GM12872 (cell line): ENCODE results near the gene SPRED3.

Source experiments
- TF ChIP-seq, protein P1 (sequence below): IDR thresholded peaks from 3 replicates; pipeline ENCODE4 v1.5.1; 2011; ENCODE audit warnings: low read depth, mild to moderate bottlenecking, low read length, moderate library complexity; ENCODE audit not compliant: insufficient read depth

The SPRED3 gene

DNA sequence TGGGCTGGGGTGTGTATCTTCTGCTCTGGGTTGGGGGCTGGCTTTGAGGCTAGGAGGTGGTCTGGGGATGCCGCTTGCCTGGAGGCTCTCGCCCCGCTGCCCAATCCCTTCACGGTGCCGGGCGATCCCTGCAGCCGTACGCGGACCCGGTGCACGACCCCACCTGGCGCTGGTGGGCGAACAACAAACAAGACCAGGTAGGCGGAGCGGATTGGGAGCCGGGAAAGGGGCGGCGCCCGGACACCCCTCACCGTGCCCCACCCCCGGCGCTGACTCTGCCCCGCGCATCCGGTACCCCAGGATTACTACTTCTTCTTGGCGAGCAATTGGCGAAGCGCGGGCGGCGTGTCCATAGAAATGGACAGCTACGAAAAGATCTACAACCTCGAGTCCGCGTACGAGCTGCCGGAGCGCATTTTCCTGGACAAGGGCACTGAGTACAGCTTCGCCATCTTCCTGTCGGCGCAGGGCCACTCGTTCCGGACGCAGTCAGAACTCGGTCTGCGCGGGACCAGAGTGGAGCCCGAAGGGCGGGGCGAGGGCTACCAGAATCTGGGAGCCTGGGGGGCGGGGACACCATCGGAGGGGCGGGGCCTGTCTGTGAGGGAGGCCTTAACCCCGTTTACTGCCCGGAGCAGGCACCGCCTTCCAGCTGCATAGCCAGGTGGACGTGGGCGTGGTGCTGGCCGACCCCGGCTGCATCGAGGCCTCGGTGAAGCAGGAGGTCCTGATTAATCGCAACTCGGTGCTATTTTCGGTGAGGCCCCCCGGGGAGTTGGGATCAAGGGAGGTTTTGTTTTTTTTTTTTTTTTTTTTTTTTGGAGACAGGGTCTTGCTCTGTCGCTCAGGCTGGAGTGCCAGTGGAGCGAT lies 26.2 kb upstream of the SPRED3 start:
- TF ChIP-seq, protein P1, sequence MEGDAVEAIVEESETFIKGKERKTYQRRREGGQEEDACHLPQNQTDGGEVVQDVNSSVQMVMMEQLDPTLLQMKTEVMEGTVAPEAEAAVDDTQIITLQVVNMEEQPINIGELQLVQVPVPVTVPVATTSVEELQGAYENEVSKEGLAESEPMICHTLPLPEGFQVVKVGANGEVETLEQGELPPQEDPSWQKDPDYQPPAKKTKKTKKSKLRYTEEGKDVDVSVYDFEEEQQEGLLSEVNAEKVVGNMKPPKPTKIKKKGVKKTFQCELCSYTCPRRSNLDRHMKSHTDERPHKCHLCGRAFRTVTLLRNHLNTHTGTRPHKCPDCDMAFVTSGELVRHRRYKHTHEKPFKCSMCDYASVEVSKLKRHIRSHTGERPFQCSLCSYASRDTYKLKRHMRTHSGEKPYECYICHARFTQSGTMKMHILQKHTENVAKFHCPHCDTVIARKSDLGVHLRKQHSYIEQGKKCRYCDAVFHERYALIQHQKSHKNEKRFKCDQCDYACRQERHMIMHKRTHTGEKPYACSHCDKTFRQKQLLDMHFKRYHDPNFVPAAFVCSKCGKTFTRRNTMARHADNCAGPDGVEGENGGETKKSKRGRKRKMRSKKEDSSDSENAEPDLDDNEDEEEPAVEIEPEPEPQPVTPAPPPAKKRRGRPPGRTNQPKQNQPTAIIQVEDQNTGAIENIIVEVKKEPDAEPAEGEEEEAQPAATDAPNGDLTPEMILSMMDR: no peak

GRCh38 chr19:38367041-38367440 lies 21.5 kb upstream of the SPRED3 start:
- TF ChIP-seq, protein P1: no peak

- TF ChIP-seq, protein P1: no peak
Observed at GRCh38 chr19:38369584-38369983, 18.9 kb upstream of the SPRED3 start.

DNA sequence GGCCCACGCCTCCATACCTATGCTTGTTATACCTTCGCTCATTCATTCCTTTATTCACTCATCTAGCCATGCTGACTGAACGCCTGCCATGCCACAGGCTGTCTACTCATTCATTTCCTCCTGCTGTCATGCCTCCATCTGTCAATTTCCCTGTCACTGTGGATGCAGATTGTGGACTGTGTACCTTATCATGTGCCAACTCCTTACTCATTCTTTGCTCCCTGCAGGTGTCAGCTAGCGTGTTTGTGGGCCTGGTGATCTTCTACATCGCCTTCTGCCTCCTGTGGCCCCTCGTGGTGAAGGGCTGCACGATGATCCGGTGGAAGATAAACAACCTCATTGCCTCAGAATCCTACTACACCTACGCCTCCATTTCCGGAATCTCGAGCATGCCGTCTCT lies 18.2 kb upstream of the SPRED3 start:
- TF ChIP-seq, protein P1: no peak

GRCh38 chr19:38371081-38371480 lies 17.4 kb upstream of the SPRED3 start:
- TF ChIP-seq, protein P1: no peak

GRCh38 chr19:38373907-38374331 lies 14.6 kb upstream of the SPRED3 start:
- TF ChIP-seq, protein P1: no peak

DNA sequence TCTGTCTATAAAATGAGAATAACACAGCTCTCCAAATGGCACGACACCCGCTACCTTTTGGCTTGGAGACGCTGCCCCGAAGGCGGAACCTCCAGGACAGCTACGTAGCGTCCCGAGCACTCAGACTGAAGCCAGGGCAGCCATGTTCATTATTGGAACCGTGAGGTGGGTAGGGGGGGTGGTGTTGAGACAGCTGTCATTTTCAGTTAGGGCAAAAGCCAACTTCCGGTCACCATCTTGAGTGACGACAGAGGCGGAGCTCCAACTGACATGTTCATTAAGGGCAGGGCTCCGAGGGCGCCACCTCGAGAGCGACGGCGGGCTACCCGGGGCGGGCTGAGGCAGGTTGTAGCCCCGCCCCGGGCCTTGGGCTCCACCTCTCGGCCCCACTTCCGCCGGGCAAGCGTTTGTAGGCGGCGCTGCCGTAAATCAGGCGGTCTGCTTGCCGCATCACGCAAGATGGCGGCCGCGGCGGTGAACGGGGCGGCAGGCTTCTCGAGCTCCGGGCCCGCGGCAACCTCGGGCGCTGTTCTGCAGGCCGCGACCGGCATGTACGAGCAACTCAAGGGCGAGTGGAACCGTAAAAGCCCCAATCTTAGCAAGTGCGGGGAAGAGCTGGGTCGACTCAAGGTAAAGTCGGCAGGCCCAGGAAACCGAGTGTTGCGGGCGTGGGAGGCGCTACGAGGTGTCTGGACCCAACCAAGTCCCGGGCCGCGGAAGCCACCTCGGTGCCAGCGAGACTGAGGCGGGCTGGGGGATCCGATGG lies 14.0 kb upstream of the SPRED3 start, which contains the start of gene PSMD8:
PSMD8 (plus strand) TSS at position 240 of the 766 bp plus-strand sequence; CDS start at position 271, 31 bp downstream.
- TF ChIP-seq, protein P1: 0 out of 3 replicates have a peak, but pooled peaks have one; percentile 19
